Measurements from ENCODE around the gene IPCEF1.

- TF ChIP-seq, protein P1, sequence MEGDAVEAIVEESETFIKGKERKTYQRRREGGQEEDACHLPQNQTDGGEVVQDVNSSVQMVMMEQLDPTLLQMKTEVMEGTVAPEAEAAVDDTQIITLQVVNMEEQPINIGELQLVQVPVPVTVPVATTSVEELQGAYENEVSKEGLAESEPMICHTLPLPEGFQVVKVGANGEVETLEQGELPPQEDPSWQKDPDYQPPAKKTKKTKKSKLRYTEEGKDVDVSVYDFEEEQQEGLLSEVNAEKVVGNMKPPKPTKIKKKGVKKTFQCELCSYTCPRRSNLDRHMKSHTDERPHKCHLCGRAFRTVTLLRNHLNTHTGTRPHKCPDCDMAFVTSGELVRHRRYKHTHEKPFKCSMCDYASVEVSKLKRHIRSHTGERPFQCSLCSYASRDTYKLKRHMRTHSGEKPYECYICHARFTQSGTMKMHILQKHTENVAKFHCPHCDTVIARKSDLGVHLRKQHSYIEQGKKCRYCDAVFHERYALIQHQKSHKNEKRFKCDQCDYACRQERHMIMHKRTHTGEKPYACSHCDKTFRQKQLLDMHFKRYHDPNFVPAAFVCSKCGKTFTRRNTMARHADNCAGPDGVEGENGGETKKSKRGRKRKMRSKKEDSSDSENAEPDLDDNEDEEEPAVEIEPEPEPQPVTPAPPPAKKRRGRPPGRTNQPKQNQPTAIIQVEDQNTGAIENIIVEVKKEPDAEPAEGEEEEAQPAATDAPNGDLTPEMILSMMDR (IDR thresholded peaks at IDR 0.05; ENCODE audit: poor library complexity): no peak
- TF ChIP-seq EZH2 (IDR thresholded peaks at IDR 0.05; ENCODE audit: borderline replicate concordance): no peak
These were observed 27.6 kb upstream of the IPCEF1 start for GRCh38 chr6:154384191-154384590.
